ENCODE data around the gene BPI. TPM values are rescaled to one million over a fixed set of nuclear protein-coding genes. Genes with fewer than 3 reads are reported as not detected.
"Not testable (repeated sequence)": the region's sequence is repeated elsewhere in the genome, so short reads cannot be mapped to it uniquely, and the experiment has no call there.

BPI gene
- total and polyA plus RNA-seq, 2 experiments from 2014 or later, result 0.10 TPM; not detected in 1

DNA sequence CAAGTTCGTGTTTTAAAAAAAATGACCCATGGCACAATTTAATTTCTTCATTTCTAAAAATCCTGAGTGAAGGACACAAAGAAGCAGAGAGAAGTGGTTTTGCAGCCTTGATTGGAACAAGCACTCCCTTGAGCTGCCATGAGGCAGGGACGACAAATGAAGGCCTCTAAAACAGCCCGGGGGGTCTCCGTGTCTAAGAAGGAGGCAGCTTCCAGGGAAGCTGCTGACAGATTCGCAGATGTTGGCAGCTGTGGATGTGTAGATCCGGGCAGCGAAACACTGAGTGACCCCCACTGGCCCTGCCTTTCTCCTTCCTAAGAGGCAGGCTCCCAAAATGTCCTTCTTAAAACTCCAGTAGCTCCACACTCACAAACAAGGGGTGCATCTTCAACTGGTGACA lies 32.8 kb downstream of the BPI start:
- H3K4me1 ChIP-seq (ENCODE audit: insufficient read depth), result no peaks in the 10 kb centered on the region
- in situ Hi-C loops (cut with MboI), result no loop called here
- H3F3A ChIP-seq (ENCODE audit: insufficient read depth), result no peaks in the 10 kb centered on the region
- no peaks in the 10 kb centered on the region for H3K36me3 ChIP-seq (ENCODE audit: low read depth)
- H4K20me1 ChIP-seq (ENCODE audit: insufficient read depth), result no peaks in the 10 kb centered on the region
- H3K9me2 ChIP-seq (ENCODE audit: insufficient read depth), result no peaks in the 10 kb centered on the region
- no peak for TF ChIP-seq EZH2 (IDR thresholded peaks at IDR 0.05; ENCODE audit: insufficient read depth, poor library complexity, severe bottlenecking)
- TF ChIP-seq EZH2phosphoT487 (IDR thresholded peaks at IDR 0.05; ENCODE audit: insufficient read depth, low read depth), result no peak
- no peak overlapping the region for H3K9ac ChIP-seq
- no peak for DNase-seq
- no peak overlapping the region for H3K4me2 ChIP-seq (ENCODE audit: unreplicated experiment)
- peaks cover 59% of the 10 kb centered on the region for H3K27me3 ChIP-seq (replicated peaks; ENCODE audit: insufficient read depth)
- H3K9me3 ChIP-seq (ENCODE audit: low read depth), result no peaks in the 10 kb centered on the region
- H3K27ac ChIP-seq, result no peak overlapping the region
- no peak overlapping the region for H3K4me3 ChIP-seq
- H2AFZ ChIP-seq, result no peak overlapping the region
- WGBS, 2 experiments (ENCODE audit: low coverage in 1 of 2, low lambda C conversion rate in 2 of 2, missing lambda C conversion rate in 2 of 2), result 20 to 24% methylated on average over 7 of the region's 7 CpGs
- H3K79me2 ChIP-seq (ENCODE audit: insufficient read depth), result no peaks in the 10 kb centered on the region

DNA sequence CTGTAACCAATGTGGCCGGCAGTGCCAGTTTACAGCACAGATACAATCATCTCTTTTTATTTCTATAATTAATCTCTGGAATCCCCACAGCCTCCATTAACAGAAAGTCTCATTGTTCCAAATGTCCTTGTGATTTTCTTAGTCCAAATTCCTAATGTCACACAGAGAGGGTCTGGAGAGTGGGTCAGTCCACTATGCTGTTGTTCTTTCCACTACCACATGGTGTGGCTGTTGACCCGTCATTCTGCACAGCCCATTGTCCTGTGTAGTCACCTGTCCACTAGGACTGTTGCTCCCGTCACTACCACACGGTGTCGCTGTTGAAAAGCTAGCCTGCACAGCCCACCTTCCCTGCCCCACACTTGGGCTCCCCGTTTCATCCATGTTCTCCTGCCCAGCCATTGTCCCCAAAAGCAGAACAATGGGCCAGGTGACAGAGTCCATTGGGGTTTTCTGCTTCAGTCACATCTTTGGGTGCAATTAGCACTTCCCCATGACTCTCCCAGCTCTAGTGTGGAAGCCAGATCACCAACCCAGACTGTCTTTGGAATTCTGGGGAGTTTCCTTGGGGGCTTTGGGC lies 33.7 kb downstream of the BPI start:
- no peaks in the 10 kb centered on the region for H3K9me3 ChIP-seq (ENCODE audit: low read depth)
- H3K9me2 ChIP-seq (ENCODE audit: insufficient read depth), result no peaks in the 10 kb centered on the region
- 35 to 41% methylated on average over 6 of the region's 6 CpGs for WGBS, 2 experiments (ENCODE audit: low coverage in 1 of 2, low lambda C conversion rate in 2 of 2, missing lambda C conversion rate in 2 of 2)
- H2AFZ ChIP-seq, result no peak overlapping the region
- in situ Hi-C loops (cut with MboI), result no loop called here
- H3K36me3 ChIP-seq (ENCODE audit: low read depth), result no peaks in the 10 kb centered on the region
- no peak overlapping the region for H3K27ac ChIP-seq
- H3K4me2 ChIP-seq (ENCODE audit: unreplicated experiment), result no peak overlapping the region
- H3K4me1 ChIP-seq (ENCODE audit: insufficient read depth), result no peaks in the 10 kb centered on the region
- H3K9ac ChIP-seq, result no peak overlapping the region
- DNase-seq, result peak; percentile 21
- TF ChIP-seq EZH2phosphoT487 (IDR thresholded peaks at IDR 0.05; ENCODE audit: insufficient read depth, low read depth) (no peak), EZH2 (IDR thresholded peaks at IDR 0.05; ENCODE audit: insufficient read depth, poor library complexity, severe bottlenecking) (no peak)
- H3K27me3 ChIP-seq (replicated peaks; ENCODE audit: insufficient read depth), result peaks cover 68% of the 10 kb centered on the region
- H4K20me1 ChIP-seq (ENCODE audit: insufficient read depth), result no peaks in the 10 kb centered on the region
- no peaks in the 10 kb centered on the region for H3K79me2 ChIP-seq (ENCODE audit: insufficient read depth)
- no peaks in the 10 kb centered on the region for H3F3A ChIP-seq (ENCODE audit: insufficient read depth)
- H3K4me3 ChIP-seq, result no peak overlapping the region

DNA sequence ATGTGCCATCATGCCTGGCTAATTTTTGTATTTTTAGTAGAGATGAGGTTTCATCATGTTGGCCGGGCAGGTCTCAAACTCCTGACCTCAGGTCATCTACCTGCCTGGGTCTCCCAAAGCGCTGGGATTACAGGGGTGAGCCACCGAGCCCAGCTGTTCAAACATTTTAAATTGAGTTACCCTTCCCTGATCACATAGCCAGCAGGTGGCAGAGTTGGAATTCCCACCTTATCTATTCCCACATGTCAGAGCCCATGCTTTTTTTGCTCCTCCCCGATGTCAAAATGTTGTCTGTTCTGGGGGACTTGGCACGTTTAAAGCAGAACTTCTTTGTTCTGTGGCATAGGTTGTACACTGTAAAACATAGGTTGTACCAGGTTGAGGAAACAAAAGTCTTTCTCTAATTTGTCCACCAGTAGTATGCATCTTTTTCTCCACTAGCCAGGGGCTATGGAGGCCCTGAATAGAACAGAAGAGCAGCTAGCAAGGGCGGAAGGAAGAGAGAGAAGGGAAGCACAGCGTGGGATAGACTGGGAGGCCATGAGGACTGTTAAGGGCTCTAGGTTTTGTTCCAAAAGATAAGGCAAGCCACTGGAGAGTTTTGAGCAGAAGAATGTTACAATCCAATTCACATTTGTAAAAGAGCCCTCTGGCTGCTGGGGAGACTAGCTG lies 35.0 kb downstream of the BPI start:
- Histone ChIP-seq H3K4me2 (ENCODE audit: unreplicated experiment) (no peak overlapping the region), H3K79me2 (ENCODE audit: insufficient read depth) (no peaks in the 10 kb centered on the region), H3K9me2 (ENCODE audit: insufficient read depth) (no peaks in the 10 kb centered on the region), H3F3A (ENCODE audit: insufficient read depth) (no peaks in the 10 kb centered on the region), H3K4me1 (ENCODE audit: insufficient read depth) (no peaks in the 10 kb centered on the region), H3K36me3 (ENCODE audit: low read depth) (no peaks in the 10 kb centered on the region), H4K20me1 (ENCODE audit: insufficient read depth) (no peaks in the 10 kb centered on the region), H3K9ac (no peak overlapping the region), H2AFZ (no peak overlapping the region), H3K9me3 (ENCODE audit: low read depth) (no peaks in the 10 kb centered on the region), H3K27ac (no peak overlapping the region), H3K27me3 (replicated peaks; ENCODE audit: insufficient read depth) (peaks cover 65% of the 10 kb centered on the region), H3K4me3 (no peak overlapping the region)
- 42 to 45% methylated on average over 7 of the region's 7 CpGs for WGBS, 2 experiments (ENCODE audit: low coverage in 1 of 2, low lambda C conversion rate in 2 of 2, missing lambda C conversion rate in 2 of 2)
- in situ Hi-C loops (cut with MboI), result no loop called here
- peak; percentile 33 for DNase-seq
- no peak for TF ChIP-seq EZH2phosphoT487 (IDR thresholded peaks at IDR 0.05; ENCODE audit: insufficient read depth, low read depth)
- no peak for TF ChIP-seq EZH2 (IDR thresholded peaks at IDR 0.05; ENCODE audit: insufficient read depth, poor library complexity, severe bottlenecking)

DNA sequence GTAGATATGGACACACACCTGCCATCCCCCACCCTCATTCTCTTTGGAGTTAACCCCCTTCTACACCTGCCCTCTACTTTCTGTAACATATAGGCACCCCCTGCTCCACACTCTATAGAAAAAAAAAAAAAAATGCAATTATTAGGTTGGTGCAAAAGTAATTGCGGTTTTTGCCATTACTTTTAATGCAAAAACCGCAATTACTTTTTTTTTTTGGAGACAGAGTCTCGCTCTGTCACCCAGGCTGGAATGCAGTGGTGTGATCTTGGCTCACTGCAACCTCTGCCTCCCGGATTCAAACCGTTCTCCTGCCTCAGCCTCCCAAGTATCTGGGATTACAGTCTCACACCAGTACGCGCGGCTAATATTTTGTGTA lies 35.6 kb downstream of the BPI start:
- H3F3A ChIP-seq (ENCODE audit: insufficient read depth); H3K4me1 ChIP-seq (ENCODE audit: insufficient read depth); H3K79me2 ChIP-seq (ENCODE audit: insufficient read depth); H3K4me2 ChIP-seq (ENCODE audit: unreplicated experiment); H3K4me3 ChIP-seq; in situ Hi-C loops (cut with MboI); H3K9me3 ChIP-seq (ENCODE audit: low read depth); H4K20me1 ChIP-seq (ENCODE audit: insufficient read depth); H3K36me3 ChIP-seq (ENCODE audit: low read depth); H3K9me2 ChIP-seq (ENCODE audit: insufficient read depth); H3K9ac ChIP-seq; DNase-seq; H3K27ac ChIP-seq; H2AFZ ChIP-seq: not testable (repeated sequence)
- 57 to 64% methylated on average over 8 of the region's 8 CpGs for WGBS, 2 experiments (ENCODE audit: low coverage in 1 of 2, low lambda C conversion rate in 2 of 2, missing lambda C conversion rate in 2 of 2)
- peaks cover 62% of the 10 kb centered on the region for H3K27me3 ChIP-seq (replicated peaks; ENCODE audit: insufficient read depth)

All from GM23248 (cell line).